HG03442 (cell line): Measurements from ENCODE around the gene CHRM1.

ENCODE experiments used
- ATAC-seq: cut with Tn5 transposase; IDR thresholded peaks from one replicate; pipeline ENCODE4 v1.9.1; 2021; ENCODE audit warnings: mild to moderate bottlenecking, moderate library complexity; ENCODE audit not compliant: unreplicated experiment

CHRM1 gene

GRCh38 chr11:62908468-62909072, 12.6 kb downstream of the CHRM1 start:
- no peak for ATAC-seq

- no peak for ATAC-seq
These were observed 15.1 kb downstream of the CHRM1 start for GRCh38 chr11:62905927-62906531.

GRCh38 chr11:62905296-62905695, 15.9 kb downstream of the CHRM1 start:
- no peak for ATAC-seq

- ATAC-seq: no peak
These were observed 18.2 kb downstream of the CHRM1 start for GRCh38 chr11:62902932-62903331.

- no peak for ATAC-seq
These were observed 23.1 kb downstream of the CHRM1 start for GRCh38 chr11:62898027-62898426.

- no peak for ATAC-seq
These were observed 23.9 kb downstream of the CHRM1 start for GRCh38 chr11:62897311-62897710.

GRCh38 chr11:62896049-62896448, 25.1 kb downstream of the CHRM1 start:
- ATAC-seq: no peak

- no peak for ATAC-seq
These were observed 25.7 kb downstream of the CHRM1 start for GRCh38 chr11:62895501-62895900.

GRCh38 chr11:62892077-62892922, 28.9 kb downstream of the CHRM1 start:
- no peak for ATAC-seq

- no peak for ATAC-seq
These were observed 31.4 kb downstream of the CHRM1 start for GRCh38 chr11:62889484-62890437.

- ATAC-seq: no peak
These were observed 32.1 kb downstream of the CHRM1 start for GRCh38 chr11:62889126-62889483.

- no peak for ATAC-seq
These were observed 32.8 kb downstream of the CHRM1 start for GRCh38 chr11:62888406-62888805.

GRCh38 chr11:62885137-62885750, 35.9 kb downstream of the CHRM1 start:
- ATAC-seq: no peak

- ATAC-seq: no peak
These were observed 37.5 kb downstream of the CHRM1 start for GRCh38 chr11:62883673-62884072.

GRCh38 chr11:62882788-62883501, 38.2 kb downstream of the CHRM1 start:
- no peak for ATAC-seq

- ATAC-seq: no peak
These were observed 38.8 kb downstream of the CHRM1 start for GRCh38 chr11:62882431-62882749.

- ATAC-seq: peak; percentile 43
These were observed 39.4 kb downstream of the CHRM1 start for GRCh38 chr11:62881579-62882430.

- peak; percentile 71 for ATAC-seq
These were observed 40.2 kb downstream of the CHRM1 start, which contains the start of gene SLC3A2 for GRCh38 chr11:62880803-62881578. TSS of gene SLC3A2 (plus strand) at chr11:62880896. CDS start at chr11:62881024, 128 bp downstream.
